H9 (cell line): ENCODE measurements around the gene ELFN2. TPM values are rescaled to one million over a fixed set of nuclear protein-coding genes. Genes with fewer than 3 reads are reported as not detected.

Experiments
- DNase-seq: peaks from one replicate; pipeline ENCODE4 v3.0.0-alpha.2; 2017
- H2AFZ ChIP-seq: one replicate; pipeline ENCODE4 v1.6.1; 2013; ENCODE audit warnings: mild to moderate bottlenecking, low read length, control low read depth, moderate library complexity
- H2AK5ac ChIP-seq: 2 replicates; pipeline ENCODE4 v1.6.1; 2013; ENCODE audit warnings: low read length, control low read depth, mixed read lengths; ENCODE audit not compliant: insufficient read length
- H2BK120ac ChIP-seq: one replicate; pipeline ENCODE4 v1.6.1; 2013; ENCODE audit warnings: low read depth, mild to moderate bottlenecking, low read length, control low read depth, inconsistent platforms; ENCODE audit not compliant: poor library complexity, severe bottlenecking
- H2BK12ac ChIP-seq: 2 replicates; pipeline ENCODE4 v1.6.1; 2013; ENCODE audit warnings: low read length, control low read depth, mixed read lengths, low read depth; ENCODE audit not compliant: insufficient read length
- H2BK15ac ChIP-seq: 2 replicates; pipeline ENCODE4 v1.6.1; 2013; ENCODE audit warnings: low read depth, low read length, control low read depth
- H2BK20ac ChIP-seq: one replicate; pipeline ENCODE4 v1.6.1; 2013; ENCODE audit warnings: low read depth, mild to moderate bottlenecking, low read length, control low read depth, inconsistent platforms; ENCODE audit not compliant: poor library complexity, severe bottlenecking
- H2BK5ac ChIP-seq: 2 replicates; pipeline ENCODE4 v1.6.1; 2013; ENCODE audit warnings: low read length, control low read depth, mixed read lengths; ENCODE audit not compliant: insufficient read length
- H3K14ac ChIP-seq: 2 replicates; pipeline ENCODE4 v1.6.1; 2013; ENCODE audit warnings: low read length, control low read depth; ENCODE audit not compliant: insufficient read depth
- H3K18ac ChIP-seq: 2 replicates; pipeline ENCODE4 v1.6.1; 2013; ENCODE audit warnings: low read depth, mild to moderate bottlenecking, mixed read lengths, low read length, control low read depth; ENCODE audit not compliant: insufficient read length
- H3K23ac ChIP-seq: 2 replicates; pipeline ENCODE4 v1.6.1; 2013; ENCODE audit warnings: low read length, control low read depth, mixed read lengths, low read depth; ENCODE audit not compliant: insufficient read length
- H3K23me2 ChIP-seq: 2 replicates; pipeline ENCODE4 v1.6.1; 2013; ENCODE audit warnings: low read depth, mild to moderate bottlenecking, mixed read lengths, low read length, control low read depth; ENCODE audit not compliant: insufficient read length, poor library complexity, severe bottlenecking
- H3K27ac ChIP-seq: 2 replicates; pipeline ENCODE4 v1.5.1; 2013; ENCODE audit warnings: low read length, control low read depth, mixed read lengths, low read depth; ENCODE audit not compliant: insufficient read length
- H3K27me3 ChIP-seq: 2 replicates; pipeline ENCODE4 v1.6.1; 2013; ENCODE audit warnings: low read length, control low read depth, inconsistent platforms; ENCODE audit not compliant: insufficient read depth
- H3K4ac ChIP-seq: 2 replicates; pipeline ENCODE4 v1.6.1; 2013; ENCODE audit warnings: low read depth, mild to moderate bottlenecking, control low read depth, inconsistent platforms, low read length, moderate library complexity
- H3K4me1 ChIP-seq: 2 replicates; pipeline ENCODE4 v1.6.1; 2013; ENCODE audit warnings: low read length, control low read depth, inconsistent platforms; ENCODE audit not compliant: insufficient read depth
- H3K4me2 ChIP-seq: 2 replicates; pipeline ENCODE4 v1.6.1; 2013; ENCODE audit warnings: low read length, control low read depth, mixed read lengths; ENCODE audit not compliant: insufficient read length, insufficient read depth
- H3K56ac ChIP-seq: 2 replicates; pipeline ENCODE4 v1.6.1; 2013; ENCODE audit warnings: low read depth, mild to moderate bottlenecking, mixed read lengths, low read length, control low read depth; ENCODE audit not compliant: insufficient read length
- H3K79me1 ChIP-seq: 2 replicates; pipeline ENCODE4 v1.6.1; 2013; ENCODE audit warnings: low read depth, mild to moderate bottlenecking, moderate library complexity, low read length, control low read depth, inconsistent platforms; ENCODE audit not compliant: insufficient read depth, poor library complexity, severe bottlenecking
- H3K79me2 ChIP-seq: 2 replicates; pipeline ENCODE4 v1.6.1; 2013; ENCODE audit warnings: low read length, control low read depth, inconsistent platforms; ENCODE audit not compliant: insufficient read depth
- H3K9ac ChIP-seq: 2 replicates; pipeline ENCODE4 v1.6.1; 2013; ENCODE audit warnings: low read length, control low read depth, mixed read lengths; ENCODE audit not compliant: insufficient read length; ENCODE audit errors: extremely low read depth
- H3K9me3 ChIP-seq: one replicate; pipeline ENCODE4 v1.6.1; 2013; ENCODE audit warnings: low read depth, low read length, inconsistent platforms; ENCODE audit not compliant: control insufficient read depth
- H3T11ph ChIP-seq: one replicate; pipeline ENCODE4 v1.6.1; 2013; ENCODE audit warnings: mild to moderate bottlenecking, low read length, control low read depth, inconsistent platforms
- H4K20me1 ChIP-seq: one replicate; pipeline ENCODE4 v1.6.1; 2013; ENCODE audit not compliant: control insufficient read depth, insufficient read length, insufficient read depth
- H4K5ac ChIP-seq: 2 replicates; pipeline ENCODE4 v1.6.1; 2013; ENCODE audit warnings: low read depth, mild to moderate bottlenecking, mixed read lengths, low read length, control low read depth; ENCODE audit not compliant: insufficient read length
- H4K8ac ChIP-seq: replicated peaks from 2 replicates; pipeline ENCODE4 v1.6.1; 2013; ENCODE audit warnings: low read length, control low read depth, mixed read lengths, low read depth; ENCODE audit not compliant: insufficient read length
- H4K91ac ChIP-seq: 2 replicates; pipeline ENCODE4 v1.6.1; 2013; ENCODE audit warnings: low read depth, mild to moderate bottlenecking, moderate library complexity, mixed read lengths, low read length, control low read depth; ENCODE audit not compliant: insufficient read length
- H3K27ac Mint-ChIP-seq, 3 experiments: 2 replicates in 2 of 3; 3 replicates in 1 of 3; pipeline ENCODE4 v1.8.0; 2020 to 2021; ENCODE audit warnings: mixed read lengths in 3 of 3, mild to moderate bottlenecking in 1 of 3, moderate library complexity in 1 of 3
- H3K27me3 Mint-ChIP-seq: 2 replicates; pipeline ENCODE4 v1.8.0; 2021; ENCODE audit warnings: low read depth, mild to moderate bottlenecking, moderate library complexity, mixed read lengths
- H3K36me3 Mint-ChIP-seq, 3 experiments: 2 replicates in 2 of 3; 3 replicates in 1 of 3; pipeline ENCODE4 v1.8.0; 2020 to 2021; ENCODE audit warnings: low read depth in 3 of 3, mixed read lengths in 3 of 3; ENCODE audit not compliant: insufficient read depth in 1 of 3
- H3K4me1 Mint-ChIP-seq, 2 experiments: 2 replicates each; pipeline ENCODE4 v1.8.0; 2020; ENCODE audit warnings: mixed read lengths in 2 of 2
- H3K4me3 Mint-ChIP-seq, 2 experiments: 2 replicates in 1 of 2; 3 replicates in 1 of 2; pipeline ENCODE4 v1.8.0; 2020 to 2021; ENCODE audit warnings: mild to moderate bottlenecking in 2 of 2, mixed read lengths in 2 of 2, moderate library complexity in 1 of 2
- H3K9me3 Mint-ChIP-seq, 2 experiments: 2 replicates in 1 of 2; 3 replicates in 1 of 2; pipeline ENCODE4 v1.8.0; 2020; ENCODE audit warnings: mild to moderate bottlenecking in 2 of 2, mixed read lengths in 2 of 2, moderate library complexity in 1 of 2
- WGBS: extraction: QIAGEN DNeasy Blood & Tissue Kit; methylation state at CpG from one replicate; pipeline ENCODE4 v1.1.7; 2013; ENCODE audit warnings: missing lambda C conversion rate, low lambda C conversion rate, mixed read lengths; ENCODE audit not compliant: insufficient read length; ENCODE audit errors: extremely low coverage; 5-methylcytosine and 5-hydroxymethylcytosine counted together
- total RNA-seq: library from RNA; stranded (reverse); gene quantifications from 2 replicates; pipeline ENCODE4 v1.2.1, GENCODE V29; 2021
- TF ChIP-seq, protein P1 (sequence below): fragments of 200-600 bp; sonication (generic); conservative IDR thresholded peaks from 3 replicates; pipeline ENCODE4 v1.8.0; 2021; ENCODE audit warnings: antibody characterized with exemption, mild to moderate bottlenecking

The ELFN2 gene
- total RNA-seq, 1 experiment from 2014 or later = 0.70 TPM

DNA sequence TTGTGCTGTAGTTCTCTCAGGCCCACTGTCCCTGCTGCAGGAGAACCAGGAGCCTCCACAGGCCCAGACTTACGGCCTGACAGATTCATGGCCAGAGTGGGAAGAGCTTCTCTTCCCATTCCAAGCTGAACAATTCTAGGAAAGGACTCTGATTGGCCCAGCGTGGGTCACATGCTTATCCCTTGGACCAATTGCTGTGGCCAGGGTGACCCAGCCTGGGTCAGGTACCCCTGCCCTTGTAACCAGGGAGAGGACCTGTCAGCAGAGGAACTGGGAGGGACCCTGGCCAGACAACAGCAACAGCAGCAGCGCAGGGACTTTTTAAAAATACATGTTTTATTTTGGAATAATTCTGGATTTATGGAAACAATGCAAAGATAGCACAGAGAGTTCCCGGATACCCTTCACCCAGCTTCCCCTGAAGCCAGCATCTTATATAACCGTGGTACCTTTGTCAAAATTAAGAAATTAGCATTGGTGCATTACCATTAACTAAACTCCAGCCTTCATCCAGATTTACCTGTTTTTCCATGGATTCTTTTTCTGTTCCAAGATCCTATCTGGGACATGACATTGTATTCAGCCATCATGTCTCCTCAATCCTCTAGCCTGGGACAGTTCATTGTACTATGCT lies 8.8 kb upstream of the ELFN2 start:
- H3K27ac Mint-ChIP-seq = no peak overlapping the region

More for the DNA sequence above, 8.8 kb upstream of the ELFN2 start:
- H3K4ac ChIP-seq = no peak overlapping the region
- WGBS = no CpG with 5 or more reads among the region's 5 CpGs
- peaks cover under 1 to 5% of the 10 kb centered on the region in 2 experiments; a peak in 3 of 5 replicates for H3K9me3 Mint-ChIP-seq
- H3K4me1 Mint-ChIP-seq = peaks cover 17 to 18% of the 10 kb centered on the region in 2 experiments
- no peak overlapping the region for H4K91ac ChIP-seq
- no peaks in the 10 kb centered on the region for H3K27me3 ChIP-seq
- H2BK20ac ChIP-seq = no peak overlapping the region
- peaks cover 42% of the 10 kb centered on the region for H3K27me3 Mint-ChIP-seq
- H3K14ac ChIP-seq = no peak overlapping the region
- H3T11ph ChIP-seq = no peak overlapping the region
- H3K79me1 ChIP-seq = no peaks in the 10 kb centered on the region
- no peaks in the 10 kb centered on the region for H3K79me2 ChIP-seq
- H4K5ac ChIP-seq = no peak overlapping the region
- no peak overlapping the region for H2BK15ac ChIP-seq
- no peaks in the 10 kb centered on the region for H3K4me1 ChIP-seq
- no peak overlapping the region for H3K4me2 ChIP-seq
- no peak overlapping the region for H2BK120ac ChIP-seq
- no peak overlapping the region for H3K23ac ChIP-seq
- no peak overlapping the region for H3K4me3 Mint-ChIP-seq
- no peaks in the 10 kb centered on the region for H4K20me1 ChIP-seq
- H3K9me3 ChIP-seq = no peaks in the 10 kb centered on the region
- peaks cover 0 to under 1% (median under 1%) of the 10 kb centered on the region in 3 experiments; a peak in 1 of 7 replicates for H3K36me3 Mint-ChIP-seq
- H3K23me2 ChIP-seq = no peaks in the 10 kb centered on the region
- no peak overlapping the region for H2AK5ac ChIP-seq
- no peak overlapping the region for H3K56ac ChIP-seq
- H4K8ac ChIP-seq = no peak overlapping the region
- DNase-seq = no peak
- H3K18ac ChIP-seq = no peak overlapping the region
- no peak overlapping the region for H3K9ac ChIP-seq
- TF ChIP-seq, protein P1, sequence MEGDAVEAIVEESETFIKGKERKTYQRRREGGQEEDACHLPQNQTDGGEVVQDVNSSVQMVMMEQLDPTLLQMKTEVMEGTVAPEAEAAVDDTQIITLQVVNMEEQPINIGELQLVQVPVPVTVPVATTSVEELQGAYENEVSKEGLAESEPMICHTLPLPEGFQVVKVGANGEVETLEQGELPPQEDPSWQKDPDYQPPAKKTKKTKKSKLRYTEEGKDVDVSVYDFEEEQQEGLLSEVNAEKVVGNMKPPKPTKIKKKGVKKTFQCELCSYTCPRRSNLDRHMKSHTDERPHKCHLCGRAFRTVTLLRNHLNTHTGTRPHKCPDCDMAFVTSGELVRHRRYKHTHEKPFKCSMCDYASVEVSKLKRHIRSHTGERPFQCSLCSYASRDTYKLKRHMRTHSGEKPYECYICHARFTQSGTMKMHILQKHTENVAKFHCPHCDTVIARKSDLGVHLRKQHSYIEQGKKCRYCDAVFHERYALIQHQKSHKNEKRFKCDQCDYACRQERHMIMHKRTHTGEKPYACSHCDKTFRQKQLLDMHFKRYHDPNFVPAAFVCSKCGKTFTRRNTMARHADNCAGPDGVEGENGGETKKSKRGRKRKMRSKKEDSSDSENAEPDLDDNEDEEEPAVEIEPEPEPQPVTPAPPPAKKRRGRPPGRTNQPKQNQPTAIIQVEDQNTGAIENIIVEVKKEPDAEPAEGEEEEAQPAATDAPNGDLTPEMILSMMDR = no peak
- H2BK5ac ChIP-seq = no peak overlapping the region
- no peak overlapping the region for H2BK12ac ChIP-seq
- H2AFZ ChIP-seq = no peak overlapping the region
- H3K27ac ChIP-seq = no peak overlapping the region
